HG02588 (cell line): ENCODE measurements around the gene SEC16A.
"Not testable (repeated sequence)": the region's sequence is repeated elsewhere in the genome, so short reads cannot be mapped to it uniquely, and the experiment has no call there.

Experiments used
- ATAC-seq: cut with Tn5 transposase; IDR thresholded peaks from one replicate; pipeline ENCODE4 v1.9.1; 2021; ENCODE audit warnings: mild to moderate bottlenecking, moderate library complexity; ENCODE audit not compliant: unreplicated experiment

SEC16A gene

DNA sequence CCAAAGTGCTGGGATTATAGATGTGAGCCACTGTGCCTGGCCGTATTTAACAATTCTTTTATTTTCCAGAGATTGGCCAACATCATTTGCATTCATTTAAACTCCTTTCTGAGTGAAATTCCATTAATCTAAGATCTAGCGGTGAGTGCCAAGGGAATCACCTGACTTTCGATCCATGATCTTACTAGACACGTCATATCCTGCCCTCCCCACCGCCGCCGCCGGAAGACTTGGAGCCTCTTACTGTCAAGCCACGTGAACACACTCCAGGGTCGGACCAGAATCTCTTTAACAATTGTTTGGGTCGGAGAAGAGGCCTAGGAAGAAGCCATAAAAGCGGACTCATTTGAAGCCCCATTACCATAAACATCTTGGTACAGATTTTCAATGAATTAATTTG lies 56.1 kb downstream of the SEC16A start:
- ATAC-seq = no peak

DNA sequence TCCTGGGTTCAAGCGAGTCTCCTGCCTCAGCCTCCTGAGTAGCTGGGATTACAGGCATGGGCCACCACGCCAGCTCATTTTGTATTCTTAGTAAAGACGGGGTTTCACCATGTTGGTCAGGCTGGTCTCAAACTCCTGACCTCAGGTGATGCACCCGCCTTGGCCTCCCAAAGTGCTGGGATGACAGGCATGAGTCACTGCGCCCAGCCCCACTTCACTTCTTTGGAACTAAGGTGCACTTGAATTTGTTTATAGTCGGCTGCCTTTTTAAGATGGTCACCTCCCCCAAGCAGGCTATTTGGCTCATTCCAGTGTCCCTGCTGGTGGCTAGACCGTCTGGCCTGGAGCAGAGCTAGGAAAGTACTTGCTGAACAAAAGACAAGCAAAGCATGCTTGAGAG lies 57.5 kb downstream of the SEC16A start:
- ATAC-seq = not testable (repeated sequence)

DNA sequence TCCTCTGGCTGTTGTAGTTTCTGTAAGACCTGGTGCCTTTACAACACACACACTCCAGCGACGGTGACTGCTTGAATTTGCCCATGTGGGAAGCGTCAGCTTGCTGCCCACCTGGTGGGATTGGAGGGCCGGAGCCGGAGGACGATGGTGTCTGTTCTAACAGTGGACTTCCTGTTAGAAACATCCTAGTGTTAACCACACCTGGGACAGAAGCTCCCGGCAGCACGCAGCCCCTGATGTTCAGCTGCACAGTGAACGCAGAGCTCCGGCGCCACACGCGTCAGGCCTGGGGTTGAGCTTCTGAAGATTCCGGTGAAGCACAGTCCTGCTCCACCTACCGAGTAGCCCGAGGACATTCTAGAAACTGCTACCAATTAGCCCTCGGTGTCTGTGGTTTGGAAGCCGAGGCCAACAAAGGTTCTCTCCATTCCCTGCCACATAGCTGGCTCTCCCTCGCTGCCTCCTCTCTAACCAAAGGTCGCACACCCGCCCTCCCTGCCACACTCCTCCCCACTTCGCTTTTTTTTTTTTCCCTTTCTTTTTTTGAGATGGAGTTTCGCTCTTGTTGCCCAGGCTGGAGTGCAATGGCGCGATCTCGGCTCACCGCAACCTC lies 58.0 kb downstream of the SEC16A start:
- no peak for ATAC-seq

DNA sequence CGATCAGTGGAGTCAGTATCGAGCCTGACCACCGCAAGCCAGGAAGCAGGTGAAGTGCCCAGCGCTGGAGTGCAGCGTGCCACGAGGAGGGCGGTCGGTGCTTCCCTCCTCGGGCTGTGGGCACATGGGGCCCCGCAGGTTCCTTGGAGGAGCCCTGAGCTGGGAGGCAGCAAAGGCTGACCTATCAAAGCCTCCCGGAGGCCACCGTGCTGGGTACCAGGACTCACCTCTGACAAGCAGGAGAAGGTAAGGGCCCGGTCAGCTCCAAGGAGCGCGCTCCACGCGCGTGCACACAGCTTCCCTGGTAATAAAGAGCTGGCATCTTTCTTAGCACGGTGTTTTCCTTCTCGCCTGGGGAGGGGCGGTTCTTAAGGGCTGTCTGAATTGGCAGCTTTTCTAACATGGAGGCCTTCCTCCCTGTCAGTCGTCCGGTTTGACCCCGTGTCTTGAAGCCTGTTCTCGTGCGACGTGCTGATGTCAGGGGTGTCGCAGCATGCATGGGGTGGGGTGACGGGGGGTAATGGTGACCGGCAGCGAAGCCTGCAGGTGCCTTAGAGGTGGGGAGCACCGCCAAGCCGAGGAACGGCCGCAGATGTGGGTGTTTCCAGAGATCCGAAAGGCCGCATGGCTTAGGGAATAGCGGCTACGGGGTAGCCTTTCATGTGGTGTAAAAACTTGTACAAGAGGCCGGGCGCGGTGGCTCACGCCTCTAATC lies 59.3 kb downstream of the SEC16A start:
- ATAC-seq = no peak

DNA sequence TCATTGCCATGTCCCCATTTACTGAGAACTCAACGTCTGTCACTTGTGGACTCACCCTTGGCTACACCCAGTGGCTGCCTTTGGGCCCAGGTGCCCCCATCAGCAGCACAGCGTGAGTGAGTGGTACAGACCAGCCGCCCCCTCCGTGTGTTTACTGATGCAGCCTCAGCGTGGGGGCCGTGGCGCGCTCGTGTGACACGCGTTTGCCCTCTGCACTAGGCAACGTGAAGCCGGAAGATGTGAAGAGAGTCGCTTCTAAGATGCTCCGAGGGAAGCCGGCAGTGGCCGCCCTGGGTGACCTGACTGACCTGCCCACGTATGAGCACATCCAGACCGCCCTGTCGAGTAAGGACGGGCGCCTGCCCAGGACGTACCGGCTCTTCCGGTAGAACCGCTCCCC lies 60.0 kb downstream of the SEC16A start:
- ATAC-seq = no peak

DNA sequence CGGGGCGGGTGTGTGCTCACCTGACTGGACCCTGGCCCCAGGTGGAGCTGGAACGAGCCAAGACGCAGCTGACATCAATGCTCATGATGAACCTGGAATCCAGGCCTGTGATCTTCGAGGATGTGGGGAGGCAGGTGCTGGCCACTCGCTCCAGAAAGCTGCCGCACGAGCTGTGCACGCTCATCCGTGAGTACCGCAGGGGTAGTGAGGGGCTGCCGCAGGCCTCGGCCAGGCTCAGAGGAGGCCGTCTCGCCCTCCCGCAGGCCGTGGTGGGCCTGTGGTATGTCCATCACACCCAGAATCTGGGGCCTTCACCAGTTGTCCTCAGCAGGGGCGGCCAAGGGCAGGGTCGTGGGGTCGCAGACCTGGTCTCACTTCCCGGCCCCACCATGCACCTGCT lies 61.0 kb downstream of the SEC16A start:
- no peak for ATAC-seq

DNA sequence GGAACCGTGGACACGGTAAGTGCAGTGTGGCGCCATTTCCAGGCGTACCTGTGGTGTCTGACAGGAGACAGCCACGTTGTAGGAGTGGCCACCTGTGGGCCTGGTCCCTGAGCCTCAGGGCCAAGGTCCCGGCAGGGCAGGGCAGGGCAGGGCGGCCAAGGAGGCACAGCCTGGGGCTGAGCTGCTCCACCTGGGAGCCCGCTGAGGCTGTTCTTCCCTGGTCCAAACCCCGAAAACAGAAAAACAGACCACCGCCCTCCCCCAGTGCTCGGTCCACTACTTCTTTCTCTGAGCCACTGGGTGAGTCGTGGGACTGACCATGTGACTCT lies 63.8 kb downstream of the SEC16A start:
- ATAC-seq = no peak

DNA sequence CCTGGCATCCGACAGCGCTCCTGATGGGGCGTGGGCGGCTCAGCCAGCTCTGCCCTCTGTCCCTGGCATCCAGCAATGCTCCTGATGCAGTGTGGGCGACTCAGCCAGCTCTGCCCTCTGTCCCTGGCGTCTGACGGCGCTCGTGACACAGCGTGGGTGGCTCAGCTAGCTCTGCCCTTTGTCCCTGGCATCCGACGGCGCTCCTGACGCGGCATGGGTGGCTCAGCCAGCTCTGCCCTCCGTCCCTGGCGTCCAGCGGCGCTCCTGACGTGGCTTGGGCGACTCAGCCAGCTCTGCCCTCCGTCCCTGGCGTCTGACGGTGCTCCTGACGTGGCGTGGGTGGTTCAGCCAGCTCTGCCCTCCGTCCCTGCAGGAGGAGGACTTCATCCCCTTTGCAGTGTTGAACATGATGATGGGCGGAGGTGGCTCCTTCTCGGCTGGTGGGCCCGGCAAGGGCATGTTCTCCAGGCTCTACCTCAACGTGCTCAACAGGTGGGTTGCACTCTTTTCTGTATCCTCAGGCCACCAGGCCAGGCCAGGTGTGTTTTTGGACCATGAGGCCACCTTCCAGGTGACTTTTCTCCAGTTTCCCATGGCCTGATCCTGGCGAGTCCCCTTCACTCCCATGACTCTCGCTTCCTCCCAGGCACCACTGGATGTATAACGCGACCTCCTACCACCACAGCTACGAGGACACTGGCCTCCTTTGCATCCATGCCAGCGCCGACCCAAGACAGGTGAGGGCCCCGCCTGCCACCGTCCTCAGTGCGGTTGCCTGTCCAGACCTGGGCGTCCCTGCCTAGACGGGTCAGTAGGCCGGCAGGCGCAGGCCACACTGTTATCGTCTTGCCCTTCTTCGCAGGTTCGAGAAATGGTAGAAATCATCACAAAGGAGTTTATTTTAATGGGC lies 64.4 kb downstream of the SEC16A start:
- ATAC-seq = no peak

GRCh38 chr9:136416914-136417313 lies 65.9 kb downstream of the SEC16A start:
- no peak for ATAC-seq

GRCh38 chr9:136416427-136416826 lies 66.4 kb downstream of the SEC16A start:
- ATAC-seq = no peak

GRCh38 chr9:136412962-136413361 lies 69.9 kb downstream of the SEC16A start:
- no peak for ATAC-seq

DNA sequence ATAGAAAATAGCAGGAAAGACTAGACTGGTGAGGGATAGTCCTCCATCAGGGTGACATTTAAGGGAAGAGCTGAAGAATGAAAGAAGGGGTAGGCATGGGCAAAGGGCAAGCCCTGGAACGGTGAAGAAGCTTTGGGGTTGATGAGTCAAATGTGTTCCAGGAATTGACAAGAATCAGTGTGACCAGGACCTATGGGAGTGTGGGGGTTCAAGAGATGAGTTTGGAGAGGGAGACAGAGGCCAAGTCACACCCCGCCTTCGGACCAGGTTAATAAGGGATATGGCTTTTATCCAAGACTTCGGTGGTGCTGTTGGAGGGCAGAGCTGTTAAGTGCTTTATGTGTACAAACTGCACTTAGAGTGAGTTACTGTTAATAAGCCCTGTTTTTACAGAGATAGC lies 71.5 kb downstream of the SEC16A start:
- ATAC-seq = no peak

GRCh38 chr9:136410500-136411287 lies 72.1 kb downstream of the SEC16A start, which contains the start of the genes ENTR1 and PMPCA:
Gene ENTR1 (minus strand): TSS chr9:136410614. CDS start chr9:136410397, 217 bp downstream.
Gene PMPCA (plus strand): TSS chr9:136410658. CDS start chr9:136410669, 11 bp downstream.
- ATAC-seq = peak; percentile 82

DNA sequence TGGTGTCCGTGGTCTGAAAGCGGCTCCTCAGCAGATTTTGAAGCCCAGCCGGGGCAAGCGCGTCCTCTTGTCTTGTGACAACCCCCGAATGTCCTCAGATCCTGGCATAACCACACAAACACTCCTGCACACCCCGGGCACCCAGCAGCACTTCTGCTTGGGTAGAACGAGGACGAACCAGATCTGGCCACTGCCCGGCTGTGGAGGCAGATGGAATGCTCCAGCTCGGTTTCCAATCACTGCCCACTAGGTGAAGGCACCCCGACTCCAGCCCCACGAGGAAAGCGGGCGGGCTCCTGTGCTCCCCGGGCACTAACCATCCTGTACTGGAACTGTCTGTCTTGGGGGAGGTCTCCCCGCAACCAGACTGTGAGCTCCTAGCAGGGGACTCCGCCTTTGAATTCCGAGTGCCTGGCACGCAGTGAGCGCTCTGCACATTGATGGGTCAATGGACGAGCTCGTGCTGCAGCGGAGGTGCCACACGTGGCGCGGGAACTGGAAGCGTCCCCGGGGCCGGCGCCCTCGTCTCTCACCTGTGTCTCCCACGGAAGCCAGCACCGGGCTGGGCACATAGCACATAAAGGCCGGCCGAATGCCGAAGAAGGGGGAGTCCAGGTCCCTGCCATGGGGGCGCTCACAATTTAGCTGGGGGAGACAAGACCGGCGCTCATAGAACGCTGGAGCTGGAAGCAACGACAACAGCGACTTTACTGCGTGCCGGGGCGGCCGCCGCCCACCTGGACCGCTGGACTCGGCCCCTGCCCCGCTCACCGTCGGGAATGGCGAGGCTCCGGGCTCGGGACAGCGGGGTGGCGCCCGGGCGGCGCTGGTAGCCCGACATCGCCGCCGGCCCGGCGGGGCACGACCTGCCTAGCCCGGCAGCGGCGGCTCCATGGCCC lies 73.0 kb downstream of the SEC16A start:
- peak; percentile 19 for ATAC-seq

- ATAC-seq = no peak
Measured at GRCh38 chr9:136407911-136408310, 74.9 kb downstream of the SEC16A start.

- ATAC-seq = not testable (repeated sequence)
Measured at GRCh38 chr9:136407061-136407460, 75.8 kb downstream of the SEC16A start.

GRCh38 chr9:136405904-136406303 lies 76.9 kb downstream of the SEC16A start:
- ATAC-seq = not testable (repeated sequence)

GRCh38 chr9:136405481-136405880 lies 77.4 kb downstream of the SEC16A start:
- ATAC-seq = no peak

DNA sequence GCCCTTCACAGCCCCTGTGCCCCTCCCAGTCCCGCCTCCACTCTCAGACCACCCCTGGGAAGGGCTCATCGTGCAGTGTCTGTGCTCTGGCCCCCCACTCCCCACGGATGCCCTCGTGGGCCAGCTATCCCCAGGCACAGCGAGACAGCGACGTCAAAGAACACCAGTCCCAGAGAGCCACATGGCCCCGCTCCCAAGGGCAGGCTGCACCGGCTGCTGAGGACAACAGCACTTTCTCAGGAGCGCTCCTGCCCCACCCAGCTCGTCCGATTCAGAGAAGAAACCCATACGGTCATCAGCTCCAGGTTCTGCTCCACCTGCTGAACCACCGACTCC lies 78.1 kb downstream of the SEC16A start:
- no peak for ATAC-seq
